Heart left ventricle (tissue), 16 donors: Measurements from ENCODE around the gene NAPG. TPM values are rescaled to one million over a fixed set of nuclear protein-coding genes. Genes with fewer than 3 reads are reported as not detected.

Experiments used
- ATAC-seq, 4 donors: fragments of 200-7000 bp; cut with Tn5 transposase; one replicate each; pipeline ENCODE4 v1.9.1; 2020 to 2022; ENCODE audit warnings: moderate library complexity in 4 of 4, mild to moderate bottlenecking in 3 of 4, moderate number of reproducible peaks in 1 of 4
- DNase-seq, 5 donors: peaks; one replicate each; pipeline ENCODE4 v3.0.0-alpha.2; 2020
- H3K27ac ChIP-seq, 12 donors: fragments of 200-600 bp; sonication (generic) in 4 of 12; one replicate each; pipeline versions ENCODE4 v1.5.0 to v1.8.0; 2016 to 2022; ENCODE audit warnings: mild to moderate bottlenecking in 2 of 12
- H3K27me3 ChIP-seq, 9 donors: fragments of 200-600 bp; sonication (generic) in 2 of 9; one replicate each; pipeline versions ENCODE4 v1.5.1 to v1.8.0; 2016 to 2022; ENCODE audit warnings: mild to moderate bottlenecking in 3 of 9
- H3K36me3 ChIP-seq, 9 donors: fragments of 200-600 bp; sonication (generic) in 2 of 9; one replicate each; pipeline versions ENCODE4 v1.5.0 to v1.8.0; 2018 to 2022; ENCODE audit warnings: mild to moderate bottlenecking in 2 of 9
- H3K4me1 ChIP-seq, 12 donors: fragments of 200-600 bp; sonication (generic) in 4 of 12; one replicate each; pipeline versions ENCODE4 v1.5.0 to v1.8.0; 2016 to 2022; ENCODE audit warnings: mild to moderate bottlenecking in 3 of 12
- H3K4me3 ChIP-seq, 12 donors: fragments of 200-600 bp; sonication (generic) in 4 of 12; one replicate each; pipeline versions ENCODE4 v1.5.0 to v1.8.0; 2017 to 2022; ENCODE audit warnings: mild to moderate bottlenecking in 9 of 12, moderate library complexity in 4 of 12
- H3K9me3 ChIP-seq, 12 donors: fragments of 200-600 bp; sonication (generic) in 4 of 12; one replicate each; pipeline versions ENCODE4 v1.5.0 to v1.8.0; 2016 to 2022; ENCODE audit warnings: mild to moderate bottlenecking in 1 of 12
- POLR2A ChIP-seq, 2 donors: fragments of 450-650 bp; IDR thresholded peaks; one replicate each; pipeline ENCODE4 v1.6.1; 2017; ENCODE audit warnings: antibody characterized with exemption in 2 of 2, mild to moderate bottlenecking in 2 of 2, moderate library complexity in 2 of 2
- WGBS, 4 donors: extraction: QIAGEN DNeasy Blood & Tissue Kit in 2 of 4; methylation state at CpG; one replicate each; pipeline versions ENCODE4 v1.1.5 to v1.1.7; 2013 to 2018; 5-methylcytosine and 5-hydroxymethylcytosine counted together
- intact Hi-C, 10 donors: fragments of 100-400 bp; cut with DNase I; formaldehyde crosslinking; loops; one replicate each; pipeline versions ENCODE4 v1.11.1 to v1.14.2; 2022
- polyA plus RNA-seq, 2 donors: library from polyadenylated mRNA; stranded (reverse); fragments of 200-250 nt; gene quantifications; one replicate each; pipeline ENCODE4 v1.2.3, GENCODE V29; 2013
- total RNA-seq, 9 donors: library from RNA; depleted of rRNA in 2 of 9; stranded (reverse); fragments of >200 nt in 2 of 9; fragmentation: NEBNext Ultra II Directional in 3 of 9; extraction: Animal tissue kit (Norgen Biotek cat#: 25700) in 3 of 9; gene quantifications; one replicate each; pipeline versions ENCODE4 v1.1.0 to v1.2.4, GENCODE V29; 2016 to 2023
- TF ChIP-seq, protein P1 (sequence below), 12 donors: fragments of 200-600 bp; sonication (generic) in 4 of 12; IDR thresholded peaks; one replicate each; pipeline versions ENCODE4 v1.5.0 to v1.8.0; 2018 to 2022; ENCODE audit warnings: antibody characterized with exemption in 12 of 12, mild to moderate bottlenecking in 5 of 12
- donor health status: ischemic (EF 13 %, LVEDD 7.1; RV severe dilation, severe dysfunction).
- donor health status: healthy with polysubstance abuse.
- donor health status: DM: no; HTN: yes; CAD: no.
- donor health status: DM: no; HTN: no; CAD: no.
- donor health status: ischemic (EF 25% LVEDD 6.9; RV normal size, moderate dysfunction).
- donor health status: ischemic (EF 25% LVEDD 5.7; RV mildly dilated, moderate dysfunction).
- donor health status: healthy.
- donor health status: DM: yes; HTN: yes; CAD: no.
- donor health status: ischemic (EF 35%, LVEDD 5.7; RV mildly dilated, moderate dysfunction).
- donor health status: nonischemic (EF 11% LVEDD 7.7; RV severe dilation, severe dysfunction).
- donor health status: DM: yes; HTN: yes; CAD: no.
- donor health status: PGD.
- donor health status: ischemic (EF 29% LVEDD 5.4; RV normal size, mild dysfunction).
- donor health status: nonischemic (EF 23%, LVEDD 6.1; RV moderate dilation, normal function).

The NAPG gene
- total and polyA plus RNA-seq, 11 donors, result 12.7 to 46.3 (median 34.5) TPM

DNA sequence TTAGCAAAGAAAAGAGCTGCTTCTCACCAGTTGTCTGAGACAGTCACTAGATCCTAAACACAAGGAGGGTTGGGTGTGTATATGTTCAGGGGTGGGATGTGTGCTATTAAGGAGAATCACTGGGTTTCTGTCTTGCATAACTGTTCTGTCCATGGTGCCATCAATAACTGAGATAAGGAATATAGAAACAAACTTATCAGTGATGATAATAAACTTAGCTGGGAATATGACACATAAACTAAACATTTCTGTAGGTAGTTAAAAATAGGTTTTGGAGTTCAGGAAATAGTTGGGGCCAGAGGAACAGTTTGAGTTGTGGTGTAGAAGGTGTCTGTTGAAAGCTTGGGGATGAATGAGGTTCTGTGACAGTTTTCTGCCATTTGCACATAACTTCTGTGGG is 17.4 kb downstream of the NAPG start:
- no peaks in the 10 kb centered on the region for H3K9me3 ChIP-seq
- H3K4me1 ChIP-seq, result peaks cover 0 to 35% (median 8%) of the 10 kb centered on the region in 12 donors
- no peaks in the 10 kb centered on the region for H3K27me3 ChIP-seq
- TF ChIP-seq POLR2A (IDR thresholded peaks at IDR 0.05), result no peak
- TF ChIP-seq, protein P1, sequence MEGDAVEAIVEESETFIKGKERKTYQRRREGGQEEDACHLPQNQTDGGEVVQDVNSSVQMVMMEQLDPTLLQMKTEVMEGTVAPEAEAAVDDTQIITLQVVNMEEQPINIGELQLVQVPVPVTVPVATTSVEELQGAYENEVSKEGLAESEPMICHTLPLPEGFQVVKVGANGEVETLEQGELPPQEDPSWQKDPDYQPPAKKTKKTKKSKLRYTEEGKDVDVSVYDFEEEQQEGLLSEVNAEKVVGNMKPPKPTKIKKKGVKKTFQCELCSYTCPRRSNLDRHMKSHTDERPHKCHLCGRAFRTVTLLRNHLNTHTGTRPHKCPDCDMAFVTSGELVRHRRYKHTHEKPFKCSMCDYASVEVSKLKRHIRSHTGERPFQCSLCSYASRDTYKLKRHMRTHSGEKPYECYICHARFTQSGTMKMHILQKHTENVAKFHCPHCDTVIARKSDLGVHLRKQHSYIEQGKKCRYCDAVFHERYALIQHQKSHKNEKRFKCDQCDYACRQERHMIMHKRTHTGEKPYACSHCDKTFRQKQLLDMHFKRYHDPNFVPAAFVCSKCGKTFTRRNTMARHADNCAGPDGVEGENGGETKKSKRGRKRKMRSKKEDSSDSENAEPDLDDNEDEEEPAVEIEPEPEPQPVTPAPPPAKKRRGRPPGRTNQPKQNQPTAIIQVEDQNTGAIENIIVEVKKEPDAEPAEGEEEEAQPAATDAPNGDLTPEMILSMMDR (IDR thresholded peaks at IDR 0.05), result no peak
- H3K27ac ChIP-seq, result peak overlapping the region in 10 of 12 donors; percentile 3 to 78 (median 56)
- intact Hi-C loops, result no loop called here
- ATAC-seq, result peak in 3 of 4 donors; percentile 49 to 66 (median 62)
- no peak for DNase-seq
- peaks cover 0 to 100% (median 88%) of the 10 kb centered on the region in 9 donors for H3K36me3 ChIP-seq
- H3K4me3 ChIP-seq, result no peak overlapping the region

GRCh38 chr18:10544093-10544748 is 18.4 kb downstream of the NAPG start:
- peak; percentile 54 to 71 (median 61) for ATAC-seq
- no peaks in the 10 kb centered on the region for H3K9me3 ChIP-seq
- H3K4me1 ChIP-seq, result peaks cover 0 to 35% (median 8%) of the 10 kb centered on the region in 12 donors
- peak overlapping the region; percentile 7 to 78 (median 46) for H3K27ac ChIP-seq
- H3K36me3 ChIP-seq, result peaks cover 0 to 100% (median 89%) of the 10 kb centered on the region in 9 donors
- intact Hi-C loops, result no loop called here
- peak in 2 of 5 donors; percentile 48 to 58 for DNase-seq
- H3K27me3 ChIP-seq, result no peaks in the 10 kb centered on the region
- peak overlapping the region in 3 of 12 donors; percentile 1 to 10 (median 9) for H3K4me3 ChIP-seq
- TF ChIP-seq, protein P1 (IDR thresholded peaks at IDR 0.05), result peak in 4 of 12 donors; percentile 8 to 34 (median 23)
- no peak for TF ChIP-seq POLR2A (IDR thresholded peaks at IDR 0.05)
- 67 to 76% (median 75%) methylated on average over 9 of the region's 9 CpGs for WGBS, 4 donors

DNA sequence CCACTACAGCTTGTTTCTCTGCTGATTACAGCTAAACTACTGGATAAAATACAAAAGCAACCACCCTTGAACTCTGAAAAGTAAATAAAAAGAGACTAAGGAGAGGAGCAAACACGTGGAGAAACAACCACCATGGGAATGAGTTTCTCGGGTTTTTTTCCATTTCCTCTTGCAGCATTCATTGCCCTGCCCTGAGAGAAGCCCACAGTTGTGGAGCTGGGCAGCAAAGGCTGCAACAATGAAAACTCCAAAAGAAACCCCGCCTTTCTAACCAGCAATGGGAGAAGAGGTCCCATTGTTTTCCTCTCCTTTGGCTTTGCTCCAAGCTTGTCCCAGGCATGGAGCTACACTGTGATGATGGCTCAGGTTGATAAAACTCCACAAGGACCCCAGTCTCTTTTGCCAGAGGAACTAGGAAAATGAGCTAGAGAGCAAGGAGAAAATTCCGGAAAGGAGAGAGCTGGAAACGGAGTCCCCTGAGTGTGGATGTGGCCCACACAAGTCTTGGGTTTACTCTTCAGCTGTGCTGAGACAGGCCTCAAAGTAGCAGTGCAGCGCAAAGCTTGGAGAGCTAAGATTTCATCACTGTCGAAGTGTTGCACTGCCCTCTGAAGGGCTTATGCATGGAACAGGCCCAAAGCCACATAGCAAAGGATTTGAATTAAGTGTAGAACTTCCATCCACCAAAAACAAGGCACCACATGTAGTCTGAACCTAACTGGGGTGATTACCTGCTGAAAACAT is 20.9 kb downstream of the NAPG start:
- intact Hi-C loops, result no loop called here

More for the DNA sequence above, 20.9 kb downstream of the NAPG start:
- H3K36me3 ChIP-seq, result peaks cover 3 to 100% (median 89%) of the 10 kb centered on the region in 9 donors
- H3K27me3 ChIP-seq, result no peaks in the 10 kb centered on the region
- H3K9me3 ChIP-seq, result no peaks in the 10 kb centered on the region
- 52 to 55% (median 54%) methylated on average over 7 of the region's 7 CpGs for WGBS, 4 donors
- DNase-seq (no peak), ATAC-seq (peak in 3 of 4 donors; percentile 16 to 47 (median 35))
- peaks cover 0 to 35% (median 8%) of the 10 kb centered on the region in 12 donors for H3K4me1 ChIP-seq
- no peak overlapping the region for H3K4me3 ChIP-seq
- no peak for TF ChIP-seq POLR2A (IDR thresholded peaks at IDR 0.05)
- TF ChIP-seq, protein P1 (IDR thresholded peaks at IDR 0.05), result no peak
- peak overlapping the region in 1 of 12 donors; percentile 20 for H3K27ac ChIP-seq
